Subcutaneous adipose tissue (tissue), 4 donors: ENCODE measurements around the gene SYNPR. TPM values are rescaled to one million over a fixed set of nuclear protein-coding genes. Genes with fewer than 3 reads are reported as not detected.

Experiments used
- total RNA-seq, 4 donors: library from RNA; depleted of rRNA; stranded (reverse); fragments of >200 nt; gene quantifications; one replicate each; pipeline ENCODE4 v1.1.0, GENCODE V29; 2016
- TF ChIP-seq, protein P1 (sequence below): fragments of 450-650 bp; IDR thresholded peaks from one replicate; pipeline ENCODE4 v1.5.1; 2016; ENCODE audit warnings: low read depth, mild to moderate bottlenecking, control low read depth, antibody characterized with exemption, moderate library complexity

The SYNPR gene
- total RNA-seq, 4 donors from 2014 or later: not detected

DNA sequence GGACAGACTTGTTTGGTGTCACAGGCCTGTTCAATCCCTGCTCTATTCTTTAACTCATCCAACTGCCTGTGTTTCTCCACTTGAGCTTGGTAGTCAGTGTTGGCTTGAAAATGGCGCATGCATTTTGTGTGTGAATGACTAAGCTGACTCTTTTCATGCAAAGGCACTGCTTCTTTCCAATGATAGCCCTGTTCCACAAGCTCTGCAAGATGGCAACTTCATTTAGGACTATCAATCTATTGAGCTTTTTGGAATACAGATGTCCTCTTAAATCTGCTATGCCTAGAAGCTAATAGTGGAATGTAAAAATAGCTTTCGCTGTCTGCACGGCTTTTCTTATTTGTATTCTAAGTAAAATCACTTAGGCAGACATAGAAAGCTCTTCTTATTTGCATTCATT lies 33.6 kb upstream of the SYNPR start:
- TF ChIP-seq, protein P1, sequence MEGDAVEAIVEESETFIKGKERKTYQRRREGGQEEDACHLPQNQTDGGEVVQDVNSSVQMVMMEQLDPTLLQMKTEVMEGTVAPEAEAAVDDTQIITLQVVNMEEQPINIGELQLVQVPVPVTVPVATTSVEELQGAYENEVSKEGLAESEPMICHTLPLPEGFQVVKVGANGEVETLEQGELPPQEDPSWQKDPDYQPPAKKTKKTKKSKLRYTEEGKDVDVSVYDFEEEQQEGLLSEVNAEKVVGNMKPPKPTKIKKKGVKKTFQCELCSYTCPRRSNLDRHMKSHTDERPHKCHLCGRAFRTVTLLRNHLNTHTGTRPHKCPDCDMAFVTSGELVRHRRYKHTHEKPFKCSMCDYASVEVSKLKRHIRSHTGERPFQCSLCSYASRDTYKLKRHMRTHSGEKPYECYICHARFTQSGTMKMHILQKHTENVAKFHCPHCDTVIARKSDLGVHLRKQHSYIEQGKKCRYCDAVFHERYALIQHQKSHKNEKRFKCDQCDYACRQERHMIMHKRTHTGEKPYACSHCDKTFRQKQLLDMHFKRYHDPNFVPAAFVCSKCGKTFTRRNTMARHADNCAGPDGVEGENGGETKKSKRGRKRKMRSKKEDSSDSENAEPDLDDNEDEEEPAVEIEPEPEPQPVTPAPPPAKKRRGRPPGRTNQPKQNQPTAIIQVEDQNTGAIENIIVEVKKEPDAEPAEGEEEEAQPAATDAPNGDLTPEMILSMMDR: no peak

DNA sequence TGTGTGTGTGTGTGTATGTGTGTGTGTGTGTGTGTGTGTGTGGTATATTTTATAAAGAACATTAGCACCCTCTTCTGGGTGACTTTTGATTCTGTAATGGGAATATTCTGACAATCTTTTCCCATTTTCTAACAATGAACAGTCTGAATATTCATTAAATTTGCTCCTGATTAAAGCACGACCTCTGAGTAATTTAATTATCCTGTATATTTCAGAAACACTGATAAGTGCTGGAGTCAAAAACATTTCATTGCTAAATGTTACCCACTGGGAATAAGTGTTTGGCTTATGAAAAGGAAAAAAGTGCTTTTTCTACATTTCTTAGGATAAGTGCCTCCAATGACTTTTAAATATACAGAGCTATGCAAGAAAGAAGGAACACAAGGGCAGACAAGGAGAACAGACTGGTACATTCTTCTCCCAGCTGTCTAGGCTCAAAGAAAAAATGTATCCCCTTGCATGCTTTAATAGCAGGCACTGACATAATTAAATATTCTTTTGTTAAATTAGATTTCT lies 32.3 kb upstream of the SYNPR start:
- TF ChIP-seq, protein P1: no peak

DNA sequence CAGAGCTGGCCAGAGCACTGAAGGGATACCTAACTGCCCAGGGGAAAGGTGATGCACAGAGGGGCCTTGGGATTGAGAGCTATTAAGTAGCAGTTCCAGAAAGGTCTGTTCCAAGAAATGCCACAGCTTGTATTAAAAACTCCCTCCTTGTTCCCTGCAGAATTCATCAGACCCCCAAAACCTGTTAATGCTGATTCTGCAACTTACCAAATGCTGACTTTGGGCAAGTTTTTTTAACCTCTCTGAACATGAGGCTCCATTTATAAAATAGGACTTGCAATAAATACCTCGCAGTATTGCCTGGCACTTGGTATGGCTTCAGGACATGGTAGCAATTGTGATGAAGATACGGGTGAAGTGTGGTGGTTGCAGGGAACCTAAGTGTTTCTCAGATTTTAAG lies 30.1 kb upstream of the SYNPR start:
- TF ChIP-seq, protein P1: no peak

DNA sequence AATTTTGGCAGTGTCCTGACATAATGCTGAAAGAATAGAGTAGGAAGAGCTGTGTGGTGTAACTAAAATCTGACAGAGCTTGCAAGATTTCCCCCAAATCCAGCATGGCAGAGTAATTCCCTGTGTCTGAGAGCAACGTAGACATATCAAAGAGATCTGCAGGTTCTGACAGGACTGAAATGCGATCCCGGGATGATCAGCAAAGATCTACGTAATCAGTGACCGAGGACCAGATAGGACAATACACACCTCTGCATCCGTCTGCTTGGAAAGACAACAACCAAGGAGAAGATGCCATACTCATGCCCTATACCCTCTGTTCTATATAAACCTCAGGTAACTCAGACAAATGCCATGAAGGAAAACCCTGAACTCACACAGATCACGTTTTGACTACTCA lies 26.6 kb upstream of the SYNPR start:
- TF ChIP-seq, protein P1: no peak

DNA sequence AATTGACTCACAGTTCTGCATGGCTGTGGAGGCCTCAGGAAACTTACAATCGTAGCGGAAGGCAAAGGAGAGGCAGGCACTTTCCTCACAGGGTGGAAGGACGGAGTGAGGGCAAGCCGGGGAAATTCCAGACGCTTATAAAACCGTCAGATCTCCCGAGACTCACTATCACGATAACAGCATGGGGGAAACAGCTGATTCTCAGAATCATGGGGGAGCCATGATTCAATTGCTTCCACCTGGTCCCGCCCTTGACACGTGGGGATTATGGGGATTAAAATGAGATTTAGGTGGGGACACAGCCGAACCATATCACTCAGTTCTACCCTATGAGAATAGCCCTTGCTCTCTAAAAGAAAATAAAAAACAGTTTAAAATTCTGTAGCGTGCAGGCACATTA lies 13.4 kb upstream of the SYNPR start:
- TF ChIP-seq, protein P1: no peak

DNA sequence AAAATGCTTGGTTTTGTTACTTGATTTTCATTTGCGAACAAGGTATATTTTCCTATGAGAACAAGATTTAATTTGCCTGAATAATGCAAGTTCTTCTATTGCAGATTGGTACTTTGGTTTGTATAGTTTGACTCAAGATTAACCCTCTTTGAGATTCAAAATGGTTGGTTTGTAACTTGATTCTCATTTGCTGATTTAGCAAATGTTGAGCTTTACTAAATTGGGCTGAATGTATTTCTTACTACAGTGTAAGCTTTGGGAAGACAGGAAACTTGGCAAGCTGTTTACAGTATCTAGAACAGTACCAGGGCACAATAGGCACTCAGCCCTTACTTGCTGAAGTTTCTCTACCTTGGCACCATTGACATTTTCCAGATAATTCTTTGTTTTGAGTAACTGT lies 3.7 kb upstream of the SYNPR start:
- TF ChIP-seq, protein P1: no peak

DNA sequence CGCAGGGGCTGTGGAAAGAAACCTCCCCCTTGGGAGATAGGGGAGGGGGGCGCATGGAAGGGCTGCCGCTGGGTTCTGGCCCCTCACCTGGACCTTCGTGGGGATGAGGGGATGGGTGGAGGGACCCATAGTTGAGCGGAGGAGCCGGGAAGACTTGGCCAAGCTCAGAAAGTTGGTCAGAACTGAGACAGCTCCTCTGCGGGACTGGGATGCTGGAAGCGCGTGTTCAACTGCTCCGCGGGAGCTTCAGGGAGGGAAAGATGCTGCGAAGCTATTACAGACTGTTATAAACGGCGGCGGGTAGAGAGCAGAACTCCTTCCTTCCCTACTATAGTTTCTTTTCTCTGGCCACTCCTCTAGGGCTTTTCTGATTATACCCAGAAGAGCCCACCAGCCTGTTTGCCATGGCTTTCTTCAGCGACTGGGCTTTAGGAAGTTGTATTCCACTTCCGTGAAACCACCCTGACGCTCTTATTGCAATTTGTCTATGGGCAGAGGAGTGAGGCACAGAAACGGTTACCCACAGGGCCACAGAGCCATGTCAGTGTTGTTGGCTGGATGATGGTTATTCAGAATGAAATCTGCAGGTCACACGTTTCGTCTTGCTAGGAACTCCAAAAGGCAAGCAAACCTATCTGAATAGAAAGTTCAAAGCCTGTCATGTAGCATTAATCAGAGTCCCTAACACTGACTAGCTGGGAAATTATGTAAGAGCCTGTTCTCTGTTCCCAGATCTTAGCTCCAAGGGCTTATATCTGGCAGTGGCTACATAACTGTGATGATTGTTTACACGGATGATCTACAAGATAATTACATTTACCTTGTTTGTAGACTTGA lies 1.1 kb downstream of the SYNPR start:
- TF ChIP-seq, protein P1: no peak
